Subcutaneous abdominal adipose tissue (tissue), 5 donors: Measurements from ENCODE around the gene LMO3.

Experiments
- H3K27ac ChIP-seq: one replicate; pipeline ENCODE4 v1.7.0; 2013; ENCODE audit warnings: low read depth, mild to moderate bottlenecking, inconsistent platforms, low read length, moderate library complexity
- H3K27me3 ChIP-seq, 5 donors: one replicate each; pipeline ENCODE4 v1.7.0; 2013; ENCODE audit warnings: low read length in 5 of 5, inconsistent platforms in 1 of 5; ENCODE audit not compliant: control insufficient read depth in 5 of 5, insufficient read depth in 4 of 5
- H3K36me3 ChIP-seq, 5 donors: one replicate each; pipeline ENCODE4 v1.7.0; 2013; ENCODE audit warnings: low read length in 5 of 5; ENCODE audit not compliant: control insufficient read depth in 5 of 5, insufficient read depth in 5 of 5
- H3K4me1 ChIP-seq, 5 donors: one replicate each; pipeline ENCODE4 v1.7.0; 2013; ENCODE audit warnings: low read length in 5 of 5, mild to moderate bottlenecking in 3 of 5, moderate library complexity in 1 of 5; ENCODE audit not compliant: control insufficient read depth in 5 of 5, insufficient read depth in 5 of 5
- H3K4me3 ChIP-seq, 5 donors: one replicate each; pipeline ENCODE4 v1.7.0; 2013; ENCODE audit warnings: low read length in 5 of 5, low read depth in 1 of 5
- H3K9ac ChIP-seq, 5 donors: one replicate each; pipeline ENCODE4 v1.7.0; 2013; ENCODE audit warnings: low read length in 5 of 5, mild to moderate bottlenecking in 4 of 5, moderate library complexity in 3 of 5
- H3K9me3 ChIP-seq, 5 donors: one replicate each; pipeline ENCODE4 v1.7.0; 2013; ENCODE audit warnings: low read length in 5 of 5; ENCODE audit not compliant: control insufficient read depth in 5 of 5
- donor health status: healthy.
- donor health status: healthy.
- donor health status: healthy.
- donor health status: healthy.
- donor health status: healthy.

The LMO3 gene

GRCh38 chr12:16603916-16604575 is 1.9 kb downstream of the LMO3 start:
- no peak overlapping the region for H3K27ac ChIP-seq
- H3K9ac ChIP-seq, result peak overlapping the region in 1 of 5 donors; percentile 48
- H3K9me3 ChIP-seq, result no peaks in the 10 kb centered on the region
- H3K27me3 ChIP-seq, result peaks cover 0 to 2% (median 0%) of the 10 kb centered on the region in 5 donors
- H3K4me1 ChIP-seq, result peaks cover 0 to 49% (median 29%) of the 10 kb centered on the region in 5 donors
- peak overlapping the region; percentile 68 to 95 (median 88) for H3K4me3 ChIP-seq
- peaks cover 0 to 5% (median 0%) of the 10 kb centered on the region in 5 donors for H3K36me3 ChIP-seq

DNA sequence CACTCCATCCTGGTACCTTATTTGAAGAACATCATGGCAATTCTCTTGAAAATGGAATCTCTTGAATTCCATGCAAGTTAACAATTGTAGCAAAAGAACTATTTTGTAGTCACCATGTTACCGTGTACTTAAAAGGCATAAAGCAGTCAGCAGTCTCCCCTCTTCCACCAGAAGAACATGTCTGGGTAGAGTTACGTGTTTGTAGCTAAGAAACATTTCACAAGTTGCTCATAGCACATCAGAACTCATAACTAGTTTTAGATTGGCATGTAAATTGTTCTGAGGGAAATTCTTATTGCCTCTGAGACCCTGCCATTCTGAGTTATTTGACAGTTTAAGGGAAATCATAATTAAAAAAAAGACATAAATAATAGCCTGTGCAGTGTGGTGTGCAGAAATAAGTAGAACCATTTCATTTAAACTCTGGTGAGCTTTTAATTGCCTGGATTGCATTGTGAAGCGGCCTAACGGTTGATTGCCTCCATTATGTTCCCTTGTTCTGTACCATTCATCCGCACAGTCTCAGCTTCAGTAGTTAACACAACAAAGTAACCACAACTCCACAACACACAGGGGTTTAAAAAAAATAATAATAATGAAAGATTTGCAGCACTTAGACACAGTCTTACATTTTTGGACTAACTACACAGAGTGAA is 2.6 kb downstream of the LMO3 start:
- H3K4me1 ChIP-seq, result peaks cover 0 to 43% (median 29%) of the 10 kb centered on the region in 5 donors
- H3K27ac ChIP-seq, result no peak overlapping the region
- H3K4me3 ChIP-seq, result peak overlapping the region in 4 of 5 donors; percentile 68 to 95 (median 80)
- no peak overlapping the region for H3K9ac ChIP-seq
- H3K36me3 ChIP-seq, result peaks cover 0 to 5% (median 0%) of the 10 kb centered on the region in 5 donors
- H3K27me3 ChIP-seq, result peaks cover 0 to 2% (median 0%) of the 10 kb centered on the region in 5 donors
- no peaks in the 10 kb centered on the region for H3K9me3 ChIP-seq

GRCh38 chr12:16602412-16602811 is 3.5 kb downstream of the LMO3 start:
- Histone ChIP-seq H3K9ac (peak overlapping the region in 1 of 5 donors; percentile 37), H3K27me3 (peaks cover 0 to 2% (median 0%) of the 10 kb centered on the region in 5 donors), H3K36me3 (peaks cover 0 to 5% (median 0%) of the 10 kb centered on the region in 5 donors), H3K27ac (peak overlapping the region; percentile 0), H3K9me3 (no peaks in the 10 kb centered on the region), H3K4me3 (peak overlapping the region in 2 of 5 donors; percentile 3 to 40), H3K4me1 (peaks cover 0 to 36% (median 29%) of the 10 kb centered on the region in 5 donors)

- Histone ChIP-seq H3K9ac (no peak overlapping the region), H3K9me3 (no peaks in the 10 kb centered on the region), H3K36me3 (peaks cover 0 to 5% (median 0%) of the 10 kb centered on the region in 5 donors), H3K4me3 (no peak overlapping the region), H3K4me1 (peaks cover 0 to 34% (median 12%) of the 10 kb centered on the region in 5 donors), H3K27ac (peak overlapping the region; percentile 42), H3K27me3 (peaks cover 0 to 2% (median 0%) of the 10 kb centered on the region in 5 donors)
Measured at GRCh38 chr12:16600525-16600924, 5.4 kb downstream of the LMO3 start.

DNA sequence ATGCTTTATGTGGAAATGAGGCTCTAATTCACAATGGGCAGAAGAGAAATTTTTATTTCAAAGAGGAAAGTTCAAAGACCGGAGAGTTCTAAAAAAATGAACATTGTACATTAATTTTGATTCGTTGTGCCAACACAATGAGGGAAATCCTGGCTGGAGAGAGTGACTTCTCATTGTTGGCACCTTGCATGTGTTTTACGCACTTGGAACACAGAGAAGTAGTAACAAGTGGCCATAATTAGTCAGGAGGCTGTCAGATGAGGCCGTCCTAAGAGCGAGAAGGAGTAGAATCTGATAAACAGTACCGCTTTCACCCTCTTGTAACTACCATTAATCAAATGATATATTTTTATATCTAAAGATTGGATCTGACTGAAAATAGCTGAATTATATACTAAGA is 6.9 kb downstream of the LMO3 start:
- H3K36me3 ChIP-seq, result peaks cover 0 to 5% (median 0%) of the 10 kb centered on the region in 5 donors
- H3K4me3 ChIP-seq, result no peak overlapping the region
- peak overlapping the region; percentile 32 for H3K27ac ChIP-seq
- H3K9ac ChIP-seq, result no peak overlapping the region
- H3K4me1 ChIP-seq, result peaks cover 0 to 44% (median 3%) of the 10 kb centered on the region in 5 donors
- H3K9me3 ChIP-seq, result no peaks in the 10 kb centered on the region
- no peaks in the 10 kb centered on the region for H3K27me3 ChIP-seq

GRCh38 chr12:16594797-16595196 is 11.2 kb downstream of the LMO3 start:
- Histone ChIP-seq H3K27ac (no peak overlapping the region), H3K36me3 (peaks cover 0 to 4% (median 0%) of the 10 kb centered on the region in 5 donors), H3K4me1 (peaks cover 0 to 49% (median 8%) of the 10 kb centered on the region in 5 donors), H3K9me3 (no peaks in the 10 kb centered on the region), H3K9ac (no peak overlapping the region), H3K4me3 (no peak overlapping the region), H3K27me3 (no peaks in the 10 kb centered on the region)

GRCh38 chr12:16593546-16593945 is 12.4 kb downstream of the LMO3 start:
- H3K9ac ChIP-seq, result peak overlapping the region in 1 of 5 donors; percentile 56

GRCh38 chr12:16590645-16591044 is 15.3 kb downstream of the LMO3 start:
- Histone ChIP-seq H3K9ac (peak overlapping the region in 1 of 5 donors; percentile 1), H3K36me3 (no peaks in the 10 kb centered on the region), H3K4me3 (no peak overlapping the region), H3K4me1 (peaks cover 0 to 56% (median 24%) of the 10 kb centered on the region in 5 donors), H3K9me3 (no peaks in the 10 kb centered on the region), H3K27ac (peak overlapping the region; percentile 51), H3K27me3 (no peaks in the 10 kb centered on the region)

More at GRCh38 chr12:16593546-16593945, 12.4 kb downstream of the LMO3 start:
- Histone ChIP-seq H3K27me3 (no peaks in the 10 kb centered on the region), H3K36me3 (no peaks in the 10 kb centered on the region), H3K4me1 (peaks cover 0 to 50% (median 8%) of the 10 kb centered on the region in 5 donors), H3K9me3 (no peaks in the 10 kb centered on the region), H3K4me3 (no peak overlapping the region), H3K27ac (peak overlapping the region; percentile 45)

DNA sequence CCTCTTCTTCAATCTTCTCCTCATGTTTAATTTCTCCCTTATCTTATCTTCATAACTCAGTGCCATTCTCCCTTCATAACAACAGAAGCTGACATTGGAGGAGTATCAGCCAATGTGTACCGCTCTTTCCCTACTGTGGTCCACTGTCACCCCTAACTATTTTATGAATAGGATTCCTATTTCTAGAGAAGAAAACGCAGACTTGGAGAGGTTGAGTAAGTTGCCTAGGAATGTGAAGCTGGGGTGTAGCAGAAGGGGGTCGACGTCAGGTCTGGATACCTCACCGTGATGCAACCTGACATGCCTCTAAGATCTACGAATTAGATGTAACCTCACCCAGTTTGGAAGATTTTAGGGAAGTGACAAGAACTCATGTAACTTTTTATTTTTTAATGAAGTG is 17.1 kb downstream of the LMO3 start:
- Histone ChIP-seq H3K4me1 (peaks cover 0 to 42% (median 24%) of the 10 kb centered on the region in 5 donors), H3K27ac (no peak overlapping the region), H3K9ac (no peak overlapping the region), H3K27me3 (no peaks in the 10 kb centered on the region), H3K4me3 (no peak overlapping the region), H3K9me3 (no peaks in the 10 kb centered on the region), H3K36me3 (no peaks in the 10 kb centered on the region)

- H3K36me3 ChIP-seq, result no peaks in the 10 kb centered on the region
- H3K4me3 ChIP-seq, result no peak overlapping the region
- H3K4me1 ChIP-seq, result peaks cover 0 to 35% (median 13%) of the 10 kb centered on the region in 5 donors
- H3K9me3 ChIP-seq, result no peaks in the 10 kb centered on the region
- H3K9ac ChIP-seq, result peak overlapping the region in 1 of 5 donors; percentile 66
- H3K27me3 ChIP-seq, result no peaks in the 10 kb centered on the region
- H3K27ac ChIP-seq, result peak overlapping the region; percentile 88
Measured at GRCh38 chr12:16587514-16587913, 18.4 kb downstream of the LMO3 start.
